ENCODE measurements around the gene THEMIS.

The THEMIS gene, protein sequence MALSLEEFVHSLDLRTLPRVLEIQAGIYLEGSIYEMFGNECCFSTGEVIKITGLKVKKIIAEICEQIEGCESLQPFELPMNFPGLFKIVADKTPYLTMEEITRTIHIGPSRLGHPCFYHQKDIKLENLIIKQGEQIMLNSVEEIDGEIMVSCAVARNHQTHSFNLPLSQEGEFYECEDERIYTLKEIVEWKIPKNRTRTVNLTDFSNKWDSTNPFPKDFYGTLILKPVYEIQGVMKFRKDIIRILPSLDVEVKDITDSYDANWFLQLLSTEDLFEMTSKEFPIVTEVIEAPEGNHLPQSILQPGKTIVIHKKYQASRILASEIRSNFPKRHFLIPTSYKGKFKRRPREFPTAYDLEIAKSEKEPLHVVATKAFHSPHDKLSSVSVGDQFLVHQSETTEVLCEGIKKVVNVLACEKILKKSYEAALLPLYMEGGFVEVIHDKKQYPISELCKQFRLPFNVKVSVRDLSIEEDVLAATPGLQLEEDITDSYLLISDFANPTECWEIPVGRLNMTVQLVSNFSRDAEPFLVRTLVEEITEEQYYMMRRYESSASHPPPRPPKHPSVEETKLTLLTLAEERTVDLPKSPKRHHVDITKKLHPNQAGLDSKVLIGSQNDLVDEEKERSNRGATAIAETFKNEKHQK

DNA sequence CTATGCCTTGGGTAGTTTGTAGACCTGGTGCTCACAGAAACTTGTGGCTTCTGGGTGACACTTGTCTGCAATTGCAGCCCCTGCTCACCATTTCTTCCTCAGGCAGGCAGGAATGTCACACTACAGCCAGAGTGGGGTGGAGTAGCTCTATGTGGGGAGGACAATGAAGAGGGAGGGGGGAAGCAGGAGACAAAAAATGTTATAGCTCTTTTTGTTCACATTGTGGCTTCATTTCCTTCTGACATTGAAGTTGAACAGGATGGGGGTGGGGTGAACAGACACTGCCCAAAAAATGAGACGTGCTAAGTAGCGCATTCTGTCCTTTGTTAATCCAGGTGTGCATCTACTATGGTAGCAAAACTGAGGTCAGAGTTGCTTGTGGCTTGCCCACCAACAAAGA lies at the start of gene THEMIS:
TSS of gene THEMIS (minus strand) at position 124 of the 400 bp plus-strand sequence. CDS start 126 bp downstream, outside the sequence.
- TF ChIP-seq EZH2phosphoT487 (IDR thresholded peaks at IDR 0.05; ENCODE audit: borderline replicate concordance, low read length): no peak
- TF ChIP-seq, protein P1, sequence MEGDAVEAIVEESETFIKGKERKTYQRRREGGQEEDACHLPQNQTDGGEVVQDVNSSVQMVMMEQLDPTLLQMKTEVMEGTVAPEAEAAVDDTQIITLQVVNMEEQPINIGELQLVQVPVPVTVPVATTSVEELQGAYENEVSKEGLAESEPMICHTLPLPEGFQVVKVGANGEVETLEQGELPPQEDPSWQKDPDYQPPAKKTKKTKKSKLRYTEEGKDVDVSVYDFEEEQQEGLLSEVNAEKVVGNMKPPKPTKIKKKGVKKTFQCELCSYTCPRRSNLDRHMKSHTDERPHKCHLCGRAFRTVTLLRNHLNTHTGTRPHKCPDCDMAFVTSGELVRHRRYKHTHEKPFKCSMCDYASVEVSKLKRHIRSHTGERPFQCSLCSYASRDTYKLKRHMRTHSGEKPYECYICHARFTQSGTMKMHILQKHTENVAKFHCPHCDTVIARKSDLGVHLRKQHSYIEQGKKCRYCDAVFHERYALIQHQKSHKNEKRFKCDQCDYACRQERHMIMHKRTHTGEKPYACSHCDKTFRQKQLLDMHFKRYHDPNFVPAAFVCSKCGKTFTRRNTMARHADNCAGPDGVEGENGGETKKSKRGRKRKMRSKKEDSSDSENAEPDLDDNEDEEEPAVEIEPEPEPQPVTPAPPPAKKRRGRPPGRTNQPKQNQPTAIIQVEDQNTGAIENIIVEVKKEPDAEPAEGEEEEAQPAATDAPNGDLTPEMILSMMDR (IDR thresholded peaks at IDR 0.05; ENCODE audit: low read depth, low read length, poor library complexity, severe bottlenecking): no peak
- Histone ChIP-seq H4K20me1 (ENCODE audit: control insufficient read depth, insufficient read depth, low read depth, low read length) (no peaks in the 10 kb centered on the region), H3K27ac (ENCODE audit: low read depth, low read length) (no peak within 1 kb of the TSS), H3K4me2 (ENCODE audit: low read length) (no peak within 1 kb of the TSS), H3K9me3 (ENCODE audit: control insufficient read depth, insufficient read depth, low read length) (no peaks in the 10 kb centered on the region; the same call in 1 of the 2 replicates), H3K36me3 (ENCODE audit: control insufficient read depth, low read length) (no peaks in the 10 kb centered on the region), H3F3A (ENCODE audit: control insufficient read depth, insufficient read depth) (no peaks in the 10 kb centered on the region), H3K9me2 (replicated peaks; ENCODE audit: control insufficient read depth, low read length) (no peaks in the 10 kb centered on the region), H3K4me1 (ENCODE audit: control insufficient read depth, low read length) (no peaks in the 10 kb centered on the region), H3K79me2 (ENCODE audit: control insufficient read depth, low read length) (no peaks in the 10 kb centered on the region), H3K4me3 (ENCODE audit: low read length) (no peak within 1 kb of the TSS), H3K27me3 (ENCODE audit: control insufficient read depth, low read length) (no peaks in the 10 kb centered on the region)

DNA sequence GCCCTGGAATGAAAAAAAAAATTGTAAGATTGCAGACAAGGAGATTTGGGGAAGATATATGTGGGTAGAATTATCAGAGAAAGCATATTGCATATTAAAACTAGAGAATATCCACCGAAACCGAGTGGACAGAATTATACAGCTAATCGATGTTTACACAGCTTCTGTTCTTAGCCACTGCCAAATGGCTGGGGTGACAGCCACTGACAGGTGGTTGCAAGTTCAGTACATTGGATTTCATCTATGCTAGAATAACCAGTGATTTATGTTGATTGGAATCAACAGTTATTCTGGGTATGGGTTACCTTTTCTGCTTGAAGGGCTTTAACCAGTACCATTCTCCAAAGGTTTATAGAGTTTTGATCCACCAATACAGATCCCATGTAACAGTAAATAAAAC lies 48.4 kb upstream of the THEMIS start:
- Histone ChIP-seq H3K4me1 (ENCODE audit: control insufficient read depth, low read length) (no peaks in the 10 kb centered on the region), H3K9me3 (ENCODE audit: control insufficient read depth, insufficient read depth, low read length) (no peaks in the 10 kb centered on the region), H3K79me2 (ENCODE audit: control insufficient read depth, low read length) (no peaks in the 10 kb centered on the region), H3F3A (ENCODE audit: control insufficient read depth, insufficient read depth) (no peaks in the 10 kb centered on the region), H3K4me2 (ENCODE audit: low read length) (no peak overlapping the region), H3K9me2 (replicated peaks; ENCODE audit: control insufficient read depth, low read length) (no peaks in the 10 kb centered on the region), H4K20me1 (ENCODE audit: control insufficient read depth, insufficient read depth, low read depth, low read length) (no peaks in the 10 kb centered on the region), H3K27ac (ENCODE audit: low read depth, low read length) (no peak overlapping the region), H3K4me3 (ENCODE audit: low read length) (no peak overlapping the region), H3K36me3 (ENCODE audit: control insufficient read depth, low read length) (no peaks in the 10 kb centered on the region), H3K27me3 (ENCODE audit: control insufficient read depth, low read length) (no peaks in the 10 kb centered on the region)
- TF ChIP-seq EZH2phosphoT487 (IDR thresholded peaks at IDR 0.05; ENCODE audit: borderline replicate concordance, low read length): no peak
- TF ChIP-seq, protein P1 (IDR thresholded peaks at IDR 0.05; ENCODE audit: low read depth, low read length, poor library complexity, severe bottlenecking): no peak

DNA sequence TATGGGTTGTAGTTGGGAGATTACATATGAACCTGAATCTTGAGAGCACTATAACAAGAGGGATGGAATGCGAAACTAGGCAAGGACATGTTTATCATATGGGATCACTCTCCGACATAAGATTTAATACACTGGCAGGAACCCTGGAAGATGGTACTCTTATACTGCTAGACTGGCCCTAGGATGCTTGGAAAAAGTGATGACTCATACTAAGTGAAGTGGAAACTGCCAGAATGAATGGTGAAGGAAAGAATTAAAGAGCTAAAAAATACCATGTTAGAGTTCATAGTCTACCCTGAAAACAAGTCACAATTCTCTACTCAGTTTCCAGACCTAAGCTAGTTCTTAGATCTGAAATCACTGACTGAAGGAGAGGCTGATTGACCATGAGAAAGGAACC lies 45.5 kb upstream of the THEMIS start:
- Histone ChIP-seq H3K4me3 (ENCODE audit: low read length) (no peak overlapping the region), H3K27me3 (ENCODE audit: control insufficient read depth, low read length) (no peaks in the 10 kb centered on the region), H3K79me2 (ENCODE audit: control insufficient read depth, low read length) (no peaks in the 10 kb centered on the region), H4K20me1 (ENCODE audit: control insufficient read depth, insufficient read depth, low read depth, low read length) (no peaks in the 10 kb centered on the region), H3F3A (ENCODE audit: control insufficient read depth, insufficient read depth) (no peaks in the 10 kb centered on the region), H3K27ac (ENCODE audit: low read depth, low read length) (no peak overlapping the region), H3K4me2 (ENCODE audit: low read length) (no peak overlapping the region), H3K4me1 (ENCODE audit: control insufficient read depth, low read length) (no peaks in the 10 kb centered on the region), H3K9me2 (replicated peaks; ENCODE audit: control insufficient read depth, low read length) (no peaks in the 10 kb centered on the region), H3K9me3 (ENCODE audit: control insufficient read depth, insufficient read depth, low read length) (no peaks in the 10 kb centered on the region), H3K36me3 (ENCODE audit: control insufficient read depth, low read length) (no peaks in the 10 kb centered on the region)
- TF ChIP-seq, protein P1 (IDR thresholded peaks at IDR 0.05; ENCODE audit: low read depth, low read length, poor library complexity, severe bottlenecking): no peak
- no peak for TF ChIP-seq EZH2phosphoT487 (IDR thresholded peaks at IDR 0.05; ENCODE audit: borderline replicate concordance, low read length)
